Adrenal gland (tissue), 5 donors: ENCODE data around the gene ZNF862.

Experiments used
- POLR2A ChIP-seq, 2 donors: fragments of 450-650 bp; IDR thresholded peaks; one replicate each; pipeline ENCODE4 v1.6.1; 2017; ENCODE audit warnings: antibody characterized with exemption in 2 of 2, mild to moderate bottlenecking in 2 of 2, moderate library complexity in 1 of 2
- TF ChIP-seq, protein P1 (sequence below), 6 experiments: fragments of 450-650 bp in 4 of 6; fragments of 200-600 bp in 2 of 6; sonication (generic) in 1 of 6; IDR thresholded peaks; 1 replicate in 5 of 6; 2 replicates in 1 of 6; pipeline versions ENCODE4 v1.5.1 to v1.8.0; 2016 to 2021; ENCODE audit warnings: antibody characterized with exemption in 6 of 6, mild to moderate bottlenecking in 2 of 6, moderate library complexity in 1 of 6
- donor health status: DM: no; HTN: no; CAD: no.

DNA sequence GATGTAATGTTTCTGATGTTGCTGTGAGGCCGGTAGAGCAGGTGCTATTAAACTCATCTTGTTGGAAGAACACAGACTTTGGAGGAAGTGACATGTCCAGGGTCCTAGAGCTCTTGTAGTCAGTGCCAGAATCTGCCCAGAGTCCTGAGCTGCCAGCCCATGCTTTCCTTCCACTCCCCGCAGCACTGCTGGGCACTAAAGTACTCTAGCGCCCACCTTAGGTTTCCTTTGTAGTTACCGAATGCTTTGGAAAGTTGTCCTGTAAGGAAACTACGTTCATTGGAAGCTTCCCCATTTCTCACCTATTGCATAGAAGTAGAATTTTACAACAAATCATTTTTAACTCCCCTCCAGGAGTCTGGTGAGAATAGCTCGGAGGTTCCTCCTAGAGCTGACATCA, 11.0 kb downstream of the ZNF862 start:
- TF ChIP-seq, protein P1, sequence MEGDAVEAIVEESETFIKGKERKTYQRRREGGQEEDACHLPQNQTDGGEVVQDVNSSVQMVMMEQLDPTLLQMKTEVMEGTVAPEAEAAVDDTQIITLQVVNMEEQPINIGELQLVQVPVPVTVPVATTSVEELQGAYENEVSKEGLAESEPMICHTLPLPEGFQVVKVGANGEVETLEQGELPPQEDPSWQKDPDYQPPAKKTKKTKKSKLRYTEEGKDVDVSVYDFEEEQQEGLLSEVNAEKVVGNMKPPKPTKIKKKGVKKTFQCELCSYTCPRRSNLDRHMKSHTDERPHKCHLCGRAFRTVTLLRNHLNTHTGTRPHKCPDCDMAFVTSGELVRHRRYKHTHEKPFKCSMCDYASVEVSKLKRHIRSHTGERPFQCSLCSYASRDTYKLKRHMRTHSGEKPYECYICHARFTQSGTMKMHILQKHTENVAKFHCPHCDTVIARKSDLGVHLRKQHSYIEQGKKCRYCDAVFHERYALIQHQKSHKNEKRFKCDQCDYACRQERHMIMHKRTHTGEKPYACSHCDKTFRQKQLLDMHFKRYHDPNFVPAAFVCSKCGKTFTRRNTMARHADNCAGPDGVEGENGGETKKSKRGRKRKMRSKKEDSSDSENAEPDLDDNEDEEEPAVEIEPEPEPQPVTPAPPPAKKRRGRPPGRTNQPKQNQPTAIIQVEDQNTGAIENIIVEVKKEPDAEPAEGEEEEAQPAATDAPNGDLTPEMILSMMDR (IDR thresholded peaks at IDR 0.05) = no peak
- no peak for TF ChIP-seq POLR2A (IDR thresholded peaks at IDR 0.05)
